Heart left ventricle (tissue), 13 donors: ENCODE measurements around the gene IL1RAPL1.

ENCODE experiments used
- CTCF ChIP-seq, 12 donors: fragments of 200-600 bp; sonication (generic) in 4 of 12; IDR thresholded peaks; one replicate each; pipeline versions ENCODE4 v1.5.0 to v1.8.0; 2018 to 2022; ENCODE audit warnings: antibody characterized with exemption in 12 of 12, mild to moderate bottlenecking in 5 of 12
- POLR2A ChIP-seq, 2 donors: fragments of 450-650 bp; IDR thresholded peaks; one replicate each; pipeline ENCODE4 v1.6.1; 2017; ENCODE audit warnings: antibody characterized with exemption in 2 of 2, mild to moderate bottlenecking in 2 of 2, moderate library complexity in 2 of 2
- donor health status: ischemic (EF 13 %, LVEDD 7.1; RV severe dilation, severe dysfunction).
- donor health status: DM: no; HTN: yes; CAD: no.
- donor health status: DM: no; HTN: no; CAD: no.
- donor health status: ischemic (EF 25% LVEDD 6.9; RV normal size, moderate dysfunction).
- donor health status: ischemic (EF 25% LVEDD 5.7; RV mildly dilated, moderate dysfunction).
- donor health status: ischemic (EF 35%, LVEDD 5.7; RV mildly dilated, moderate dysfunction).
- donor health status: nonischemic (EF 11% LVEDD 7.7; RV severe dilation, severe dysfunction).
- donor health status: DM: yes; HTN: yes; CAD: no.
- donor health status: PGD.
- donor health status: ischemic (EF 29% LVEDD 5.4; RV normal size, mild dysfunction).
- donor health status: nonischemic (EF 23%, LVEDD 6.1; RV moderate dilation, normal function).

- TF ChIP-seq CTCF (IDR thresholded peaks at IDR 0.05) (no peak), POLR2A (IDR thresholded peaks at IDR 0.05) (no peak)
Observed at GRCh38 chrX:29634516-29634915, 1047.3 kb downstream of the IL1RAPL1 start.
